HT1080 (cell line): ENCODE data around the gene NTF3. TPM values are rescaled to one million over a fixed set of nuclear protein-coding genes. Genes with fewer than 3 reads are reported as not detected.

ENCODE experiments used
- DNase-seq: peaks from one replicate; pipeline ENCODE4 v3.0.0-alpha.2; 2015; ENCODE audit warnings: low read depth
- total RNA-seq: library from RNA; depleted of rRNA; stranded (reverse); fragments of >200 nt; shearing (Covaris generic); gene quantifications from 2 replicates; pipeline ENCODE4 v1.2.3, GENCODE V29; 2014

NTF3 gene
- total RNA-seq, 1 experiment from 2014 or later, result not detected

- DNase-seq, result no peak
Measured at GRCh38 chr12:5510251-5510805, 78.4 kb downstream of the NTF3 start.

GRCh38 chr12:5511256-5511643 lies 79.3 kb downstream of the NTF3 start:
- DNase-seq, result no peak

- no peak for DNase-seq
Measured at GRCh38 chr12:5511644-5512600, 80.0 kb downstream of the NTF3 start.

GRCh38 chr12:5512601-5512970 lies 80.7 kb downstream of the NTF3 start:
- no peak for DNase-seq

- DNase-seq, result no peak
Measured at GRCh38 chr12:5513406-5513805, 81.5 kb downstream of the NTF3 start.

- DNase-seq, result no peak
Measured at GRCh38 chr12:5514016-5514415, 82.1 kb downstream of the NTF3 start.

- no peak for DNase-seq
Measured at GRCh38 chr12:5514545-5514944, 82.6 kb downstream of the NTF3 start.

- no peak for DNase-seq
Measured at GRCh38 chr12:5515458-5515857, 83.5 kb downstream of the NTF3 start.

- DNase-seq, result no peak
Measured at GRCh38 chr12:5516371-5517241, 84.7 kb downstream of the NTF3 start.

GRCh38 chr12:5518584-5519365 lies 86.9 kb downstream of the NTF3 start:
- DNase-seq, result no peak

- DNase-seq, result no peak
Measured at GRCh38 chr12:5520037-5520436, 88.1 kb downstream of the NTF3 start.

GRCh38 chr12:5520831-5521230 lies 88.9 kb downstream of the NTF3 start:
- no peak for DNase-seq

- no peak for DNase-seq
Measured at GRCh38 chr12:5521456-5522325, 89.8 kb downstream of the NTF3 start.

- no peak for DNase-seq
Measured at GRCh38 chr12:5522432-5523335, 90.8 kb downstream of the NTF3 start.

- no peak for DNase-seq
Measured at GRCh38 chr12:5523396-5524115, 91.6 kb downstream of the NTF3 start.

- no peak for DNase-seq
Measured at GRCh38 chr12:5524116-5524768, 92.3 kb downstream of the NTF3 start.

GRCh38 chr12:5524769-5525436 lies 93.0 kb downstream of the NTF3 start:
- no peak for DNase-seq
